GM10248 (cell line): Measurements from ENCODE around the gene MAPT.
A peak's percentile ranks its signal among the peaks of the same experiment; 100 is the strongest.

Source experiments
- CTCF ChIA-PET: fragments of 300-600 bp; sonication (Branson Sonifier 250); formaldehyde crosslinking; extraction: SDS; loops from one replicate; lab custom pipeline; 2021; ENCODE audit warnings: antibody characterized with exemption; lab: Yijun Ruan, JAX
- POLR2A ChIA-PET: fragments of 350-650 bp; sonication (Branson Sonifier 250); formaldehyde crosslinking; extraction: SDS; loops from one replicate; lab custom pipeline; 2020; ENCODE audit warnings: antibody characterized with exemption; lab: Yijun Ruan, JAX
- DNase-seq: peaks from one replicate; pipeline ENCODE4 v3.0.0; 2012; ENCODE audit errors: extremely low spot score
- CTCF ChIP-seq: IDR thresholded peaks from 2 replicates; pipeline ENCODE4 v1.5.1; 2012; ENCODE audit warnings: mild to moderate bottlenecking, low read depth; ENCODE audit errors: extremely low read depth, missing control alignments, control extremely low read depth

The MAPT gene

GRCh38 chr17:46038937-46039336, 144.6 kb downstream of the MAPT start:
- CTCF ChIA-PET, result interaction anchor here (0.8 to 5.0 kb wide), 10 partner anchors 8 to 207 kb away, joined by 3 to 16 read pairs (median 4); no protein-coding TSS in a partner anchor
- TF ChIP-seq CTCF, result no peak
- POLR2A ChIA-PET, result no interaction called here
- DNase-seq, result no peak

GRCh38 chr17:46039592-46040186, 145.3 kb downstream of the MAPT start:
- DNase-seq, result no peak
- no peak for TF ChIP-seq CTCF
- CTCF ChIA-PET, result interaction anchor here (0.8 to 5.0 kb wide), 7 partner anchors 9 to 208 kb away, joined by 3 to 16 read pairs (median 3); no protein-coding TSS in a partner anchor
- POLR2A ChIA-PET, result no interaction called here

GRCh38 chr17:46042246-46042645, 147.9 kb downstream of the MAPT start:
- ChIA-PET CTCF (interaction anchor here (0.9 to 4.8 kb wide), 6 partner anchors 9 to 174 kb away, joined by 3 to 29 read pairs (median 4); partner anchors contain the start of gene KANSL1), POLR2A (no interaction called here)
- DNase-seq, result no peak
- TF ChIP-seq CTCF, result no peak

GRCh38 chr17:46042925-46043324, 148.6 kb downstream of the MAPT start:
- TF ChIP-seq CTCF, result no peak
- ChIA-PET CTCF (interaction anchor here (0.9 to 4.8 kb wide), 7 partner anchors 8 to 173 kb away, joined by 3 to 29 read pairs (median 4); partner anchors contain the start of gene KANSL1), POLR2A (no interaction called here)
- no peak for DNase-seq

- ChIA-PET CTCF (interaction anchor here (0.8 to 4.8 kb wide), 27 partner anchors 8 to 168 kb away, joined by 3 to 29 read pairs (median 6); partner anchors contain the start of gene KANSL1), POLR2A (no interaction called here)
- no peak for DNase-seq
- no peak for TF ChIP-seq CTCF
Measured at GRCh38 chr17:46043606-46044005, 149.3 kb downstream of the MAPT start.

- ChIA-PET POLR2A (no interaction called here), CTCF (interaction anchor here (0.8 to 4.8 kb wide), 31 partner anchors 9 to 171 kb away, joined by 3 to 29 read pairs (median 6); partner anchors contain the start of gene KANSL1)
- no peak for DNase-seq
- TF ChIP-seq CTCF, result peak; percentile 66
Measured at GRCh38 chr17:46044286-46044928, 150.1 kb downstream of the MAPT start.
